Esophagus squamous epithelium (tissue), 4 donors: ENCODE data around the gene WNT9B.

Experiments
- CTCF ChIP-seq, 6 experiments: fragments of 450-650 bp in 4 of 6; fragments of 200-600 bp in 2 of 6; sonication (generic) in 2 of 6; IDR thresholded peaks; one replicate each; pipeline ENCODE4 v1.5.1; 2016 to 2019; ENCODE audit warnings: antibody characterized with exemption in 6 of 6, mild to moderate bottlenecking in 4 of 6, moderate library complexity in 4 of 6
- POLR2A ChIP-seq, 4 donors: fragments of 450-650 bp; IDR thresholded peaks; one replicate each; pipeline ENCODE4 v1.6.1; 2017; ENCODE audit warnings: antibody characterized with exemption in 4 of 4, mild to moderate bottlenecking in 4 of 4, moderate library complexity in 3 of 4

- TF ChIP-seq CTCF (IDR thresholded peaks at IDR 0.05) (no peak), POLR2A (IDR thresholded peaks at IDR 0.05) (no peak)
These were observed 78.0 kb downstream of the WNT9B start for GRCh38 chr17:46929413-46929812.
